SU-DHL-6 (cell line): ENCODE data around the gene RIPK4.

ENCODE experiments used
- H2AFZ ChIP-seq: fragments of 200-600 bp; sonication (generic); 2 replicates; pipeline ENCODE4 v1.6.1; 2014; ENCODE audit warnings: low read depth, mild to moderate bottlenecking, moderate library complexity, mixed read lengths, antibody characterized with exemption, low read length; ENCODE audit not compliant: severe bottlenecking
- H3F3A ChIP-seq: fragments of 200-600 bp; shearing (Covaris generic); 2 replicates; pipeline ENCODE4 v1.6.0; 2016; ENCODE audit warnings: antibody characterized with exemption, mild to moderate bottlenecking; ENCODE audit not compliant: insufficient read depth
- H3K27ac ChIP-seq: fragments of 200-600 bp; sonication (generic); 2 replicates; pipeline ENCODE4 v1.5.1; 2016; ENCODE audit warnings: low read depth, mild to moderate bottlenecking, low read length, moderate library complexity, mixed read lengths
- H3K27me3 ChIP-seq: fragments of 200-600 bp; sonication (generic), shearing (Covaris generic); 2 replicates; pipeline ENCODE4 v1.6.0; 2014; ENCODE audit warnings: mild to moderate bottlenecking, low read length
- H3K36me3 ChIP-seq: fragments of 200-600 bp; sonication (generic); 2 replicates; pipeline ENCODE4 v1.6.1; 2014; ENCODE audit warnings: mild to moderate bottlenecking, low read length, mixed read lengths
- H3K4me2 ChIP-seq: fragments of 300-600, 200-600 bp; shearing (Covaris generic), sonication (generic); 2 replicates; pipeline ENCODE4 v1.6.0; 2014; ENCODE audit warnings: low read length, low read depth, mild to moderate bottlenecking; ENCODE audit not compliant: poor library complexity, severe bottlenecking
- H3K4me3 ChIP-seq: fragments of 200-600 bp; sonication (generic); 2 replicates; pipeline ENCODE4 v1.5.1; 2014; ENCODE audit warnings: antibody characterized with exemption, low read length, mild to moderate bottlenecking, mixed read lengths; ENCODE audit not compliant: insufficient read depth, poor library complexity, severe bottlenecking
- H3K79me2 ChIP-seq: fragments of 200-600 bp; sonication (generic); 2 replicates; pipeline ENCODE4 v1.6.1; 2014; ENCODE audit warnings: mild to moderate bottlenecking, low read length, moderate library complexity; ENCODE audit not compliant: insufficient read depth
- H3K9ac ChIP-seq: fragments of 200-600 bp; sonication (generic); 2 replicates; pipeline ENCODE4 v1.7.0; 2014; ENCODE audit warnings: mild to moderate bottlenecking, low read length
- H3K9me2 ChIP-seq: fragments of 200-600 bp; sonication (generic); replicated peaks from 2 replicates; pipeline ENCODE4 v1.6.1; 2014; ENCODE audit warnings: low read length; ENCODE audit not compliant: insufficient read depth
- H3K9me3 ChIP-seq: fragments of 200-600 bp; sonication (generic); 2 replicates; pipeline ENCODE4 v1.6.1; 2014; ENCODE audit warnings: low read length, mixed read lengths; ENCODE audit not compliant: insufficient read depth
- H4K20me1 ChIP-seq: fragments of 200-600 bp; sonication (generic); 2 replicates; pipeline ENCODE4 v1.6.1; 2014; ENCODE audit warnings: low read depth, mild to moderate bottlenecking, antibody characterized with exemption, low read length, moderate library complexity, mixed read lengths
- CTCF ChIP-seq: fragments of 200-600 bp; sonication (generic); IDR thresholded peaks from one replicate; pipeline ENCODE4 v1.5.1; 2017; ENCODE audit warnings: antibody characterized with exemption, mild to moderate bottlenecking, low read length, moderate library complexity; ENCODE audit not compliant: insufficient read depth, poor library complexity, severe bottlenecking
- EZH2phosphoT487 ChIP-seq: fragments of 200-600 bp; sonication (generic), shearing (Covaris generic); conservative IDR thresholded peaks from 2 replicates; pipeline ENCODE4 v1.6.1; 2018; ENCODE audit warnings: mild to moderate bottlenecking, antibody characterized with exemption, low read length, moderate library complexity, mixed read lengths

The RIPK4 gene

GRCh38 chr21:41808846-41809245, 42.0 kb upstream of the RIPK4 start:
- Histone ChIP-seq H3K27me3 (no peaks in the 10 kb centered on the region), H4K20me1 (peaks cover 15% of the 10 kb centered on the region; the same call in 1 of the 2 replicates), H3K36me3 (peaks cover 47% of the 10 kb centered on the region), H3F3A (0 out of 2 replicates have a peak, but pooled peaks cover 11% of the 10 kb centered on the region), H3K9ac (no peak overlapping the region), H3K4me2 (no peak overlapping the region), H3K4me3 (no peak overlapping the region), H2AFZ (no peak overlapping the region), H3K27ac (no peak overlapping the region), H3K9me3 (no peaks in the 10 kb centered on the region), H3K9me2 (no peaks in the 10 kb centered on the region), H3K79me2 (peaks cover 64% of the 10 kb centered on the region)
- no peak for TF ChIP-seq CTCF
- TF ChIP-seq EZH2phosphoT487, result no peak

- no peak overlapping the region for H2AFZ ChIP-seq
- no peak overlapping the region for H3K4me2 ChIP-seq
- no peaks in the 10 kb centered on the region for H3K27me3 ChIP-seq
- H3F3A ChIP-seq, result 0 out of 2 replicates have a peak, but pooled peaks cover 11% of the 10 kb centered on the region
- H3K36me3 ChIP-seq, result peaks cover 44% of the 10 kb centered on the region
- H3K9me3 ChIP-seq, result no peaks in the 10 kb centered on the region
- peaks cover 59% of the 10 kb centered on the region for H3K79me2 ChIP-seq
- H3K4me3 ChIP-seq, result no peak overlapping the region
- peaks cover 15% of the 10 kb centered on the region; the same call in 1 of the 2 replicates for H4K20me1 ChIP-seq
- no peak overlapping the region for H3K27ac ChIP-seq
- no peaks in the 10 kb centered on the region for H3K9me2 ChIP-seq
- TF ChIP-seq CTCF, result no peak
- TF ChIP-seq EZH2phosphoT487, result no peak
- H3K9ac ChIP-seq, result no peak overlapping the region
Measured at GRCh38 chr21:41808094-41808493, 41.2 kb upstream of the RIPK4 start.

DNA sequence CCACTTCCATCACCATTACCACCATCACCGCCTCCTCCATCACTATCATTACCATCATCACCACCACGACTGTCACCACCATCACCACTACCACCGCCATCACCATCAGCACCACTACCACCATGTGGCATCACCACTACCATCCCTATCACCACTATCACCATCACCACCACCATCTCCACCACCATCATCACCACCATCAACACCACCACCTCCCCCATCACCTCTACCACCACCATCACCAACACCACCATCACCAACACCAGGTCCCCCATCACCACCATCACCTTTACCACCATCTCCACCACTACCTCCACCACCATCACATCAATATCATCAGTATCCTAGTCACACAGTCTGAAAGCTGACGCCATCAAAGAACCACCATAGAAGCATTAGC, 39.9 kb upstream of the RIPK4 start:
- H3K36me3 ChIP-seq, result peaks cover 42% of the 10 kb centered on the region
- peaks cover 15% of the 10 kb centered on the region; the same call in 1 of the 2 replicates for H4K20me1 ChIP-seq
- H3K27me3 ChIP-seq, result no peaks in the 10 kb centered on the region

More for the DNA sequence above, 39.9 kb upstream of the RIPK4 start:
- no peak overlapping the region for H3K4me2 ChIP-seq
- H3F3A ChIP-seq, result 0 out of 2 replicates have a peak, but pooled peaks cover 11% of the 10 kb centered on the region
- no peaks in the 10 kb centered on the region for H3K9me3 ChIP-seq
- H3K79me2 ChIP-seq, result peaks cover 47% of the 10 kb centered on the region
- TF ChIP-seq CTCF, result no peak
- TF ChIP-seq EZH2phosphoT487, result no peak
- H3K9ac ChIP-seq, result no peak overlapping the region
- H2AFZ ChIP-seq, result no peak overlapping the region
- no peak overlapping the region for H3K4me3 ChIP-seq
- H3K27ac ChIP-seq, result no peak overlapping the region
- no peaks in the 10 kb centered on the region for H3K9me2 ChIP-seq
